A673 (cell line): ENCODE measurements around the gene TBC1D4. TPM values are rescaled to one million over a fixed set of nuclear protein-coding genes. Genes with fewer than 3 reads are reported as not detected.

ENCODE experiments used
- BruUV-seq: library from RNA; stranded (reverse); fragments of 400-500 nt; replicated peaks from 2 replicates; lab custom pipeline; 2021; lab: Mats Ljungman, UMichigan
- CTCF ChIA-PET: fragments of 300-600 bp; sonication (Branson Sonifier 250); formaldehyde crosslinking; loops from one replicate; lab custom pipeline; 2022; ENCODE audit warnings: antibody characterized with exemption; lab: Charles Lee
- POLR2A ChIA-PET: fragments of 300-600 bp; sonication (Branson Sonifier 250); formaldehyde crosslinking; loops from one replicate; lab custom pipeline; 2022; ENCODE audit warnings: antibody characterized with exemption; ENCODE audit not compliant: low non-redundant PET; lab: Charles Lee
- DNase-seq: peaks from one replicate; pipeline ENCODE4 v3.0.0-alpha.2; 2015; ENCODE audit warnings: low spot score
- H3K27ac ChIP-seq: fragments of 200-600 bp; sonication (generic); 2 replicates; pipeline ENCODE4 v1.5.1; 2016; ENCODE audit warnings: mixed run types, low read depth, mild to moderate bottlenecking, mixed read lengths, antibody characterized with exemption, low read length; ENCODE audit not compliant: poor library complexity, severe bottlenecking
- H3K27me3 ChIP-seq: fragments of 200-600 bp; sonication (generic); replicated peaks from 2 replicates; pipeline ENCODE4 v1.6.1; 2017; ENCODE audit warnings: mixed run types, low read depth, mild to moderate bottlenecking, mixed read lengths, antibody characterized with exemption, low read length; ENCODE audit not compliant: insufficient read depth, poor library complexity
- H3K36me3 ChIP-seq: fragments of 200-600 bp; sonication (generic); 2 replicates; pipeline ENCODE4 v1.6.1; 2016; ENCODE audit warnings: mixed run types, mild to moderate bottlenecking, mixed read lengths, antibody characterized with exemption, low read length; ENCODE audit not compliant: insufficient read depth, poor library complexity, severe bottlenecking
- H3K4me1 ChIP-seq: fragments of 200-600 bp; sonication (generic); 2 replicates; pipeline ENCODE4 v1.6.1; 2017; ENCODE audit warnings: mixed run types, mild to moderate bottlenecking, mixed read lengths, antibody characterized with exemption, low read length; ENCODE audit not compliant: insufficient read depth, poor library complexity, severe bottlenecking
- H3K4me3 ChIP-seq: fragments of 200-600 bp; sonication (generic); 2 replicates; pipeline ENCODE4 v1.5.1; 2016; ENCODE audit warnings: low read depth, mixed run types, mild to moderate bottlenecking, mixed read lengths, low read length; ENCODE audit not compliant: poor library complexity, severe bottlenecking
- H3K9me3 ChIP-seq: fragments of 200-600 bp; sonication (generic); 2 replicates; pipeline ENCODE4 v1.6.1; 2016; ENCODE audit warnings: mixed run types, low read depth, mild to moderate bottlenecking, mixed read lengths, antibody characterized with exemption, low read length; ENCODE audit not compliant: poor library complexity, severe bottlenecking
- EZH2 ChIP-seq: fragments of 200-600 bp; sonication (generic); IDR thresholded peaks from 2 replicates; pipeline ENCODE4 v1.6.1; 2017; ENCODE audit warnings: borderline replicate concordance, low read depth, mild to moderate bottlenecking, mixed read lengths, antibody characterized with exemption, low read length; ENCODE audit not compliant: poor library complexity, severe bottlenecking
- intact Hi-C: fragments of 100-400 bp; cut with micrococcal nuclease; formaldehyde crosslinking; loops from one replicate; pipeline ENCODE4 v1.10.0; 2022; ENCODE audit not compliant: unreplicated experiment
- total RNA-seq: library from RNA; stranded (reverse); gene quantifications from 2 replicates; pipeline ENCODE4 v1.2.3, GENCODE V29; 2021
- TF ChIP-seq, protein P1 (sequence below): fragments of 300-800, 200-600 bp; sonication (generic); conservative IDR thresholded peaks from 2 replicates; pipeline ENCODE4 v1.5.1; 2017; ENCODE audit warnings: low read depth, mild to moderate bottlenecking, antibody characterized with exemption, low read length, moderate library complexity, mixed read lengths

TBC1D4 gene
- total RNA-seq, 1 experiment from 2014 or later, result 9.8 TPM

- no TSS peak for BruUV-seq
- ChIA-PET POLR2A (no interaction called here), CTCF (interaction anchor here (0.6 kb wide), 1 partner anchor 1328 kb away, joined by 6 read pairs; no protein-coding TSS in a partner anchor)
Measured at GRCh38 chr13:75370774-75371173, 111.2 kb downstream of the TBC1D4 start.

GRCh38 chr13:75369981-75370380, 112.0 kb downstream of the TBC1D4 start:
- H3K4me3 ChIP-seq, result no peak overlapping the region

More at GRCh38 chr13:75370774-75371173, 111.2 kb downstream of the TBC1D4 start:
- intact Hi-C loops, result loop anchor here (5.0 kb wide), 1 partner anchor 112 kb away; the partner anchor contains the start of gene TBC1D4
- no peak overlapping the region for H3K4me3 ChIP-seq
- TF ChIP-seq EZH2, result no peak
- DNase-seq, result no peak
- H3K4me1 ChIP-seq, result peaks cover 7% of the 10 kb centered on the region
- no peaks in the 10 kb centered on the region for H3K27me3 ChIP-seq
- H3K36me3 ChIP-seq, result no peaks in the 10 kb centered on the region
- no peaks in the 10 kb centered on the region for H3K9me3 ChIP-seq
- H3K27ac ChIP-seq, result no peak overlapping the region

DNA sequence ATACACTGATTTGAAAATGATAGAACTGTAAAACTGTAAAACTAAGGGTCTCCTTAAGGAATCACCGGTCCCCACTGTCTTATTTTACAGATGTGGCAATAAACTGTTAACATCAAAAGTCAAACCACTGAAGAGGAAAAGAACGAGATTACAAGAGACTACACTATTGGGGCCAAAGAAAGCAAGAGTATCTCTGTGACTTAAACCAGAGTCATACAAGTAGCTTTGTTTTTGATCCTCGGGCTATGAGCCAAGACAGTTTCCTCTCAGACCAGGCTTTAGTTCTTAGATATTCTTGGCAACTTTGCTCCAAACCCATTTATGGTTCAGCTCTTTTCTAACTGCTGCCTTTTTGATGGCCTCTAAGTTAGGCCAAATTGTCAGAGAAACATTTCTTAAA, 113.8 kb downstream of the TBC1D4 start:
- no TSS peak for BruUV-seq
- intact Hi-C loops, result no loop called here
- no peak overlapping the region for H3K27ac ChIP-seq

More at GRCh38 chr13:75369981-75370380, 112.0 kb downstream of the TBC1D4 start:
- Histone ChIP-seq H3K4me1 (peaks cover 8% of the 10 kb centered on the region), H3K36me3 (no peaks in the 10 kb centered on the region), H3K27me3 (no peaks in the 10 kb centered on the region), H3K9me3 (no peaks in the 10 kb centered on the region), H3K27ac (no peak overlapping the region)
- ChIA-PET CTCF (no interaction called here), POLR2A (no interaction called here)
- no peak for DNase-seq
- intact Hi-C loops, result loop anchor here (5.0 kb wide), 1 partner anchor 112 kb away; the partner anchor contains the start of gene TBC1D4
- TF ChIP-seq EZH2, result no peak
- TF ChIP-seq, protein P1, sequence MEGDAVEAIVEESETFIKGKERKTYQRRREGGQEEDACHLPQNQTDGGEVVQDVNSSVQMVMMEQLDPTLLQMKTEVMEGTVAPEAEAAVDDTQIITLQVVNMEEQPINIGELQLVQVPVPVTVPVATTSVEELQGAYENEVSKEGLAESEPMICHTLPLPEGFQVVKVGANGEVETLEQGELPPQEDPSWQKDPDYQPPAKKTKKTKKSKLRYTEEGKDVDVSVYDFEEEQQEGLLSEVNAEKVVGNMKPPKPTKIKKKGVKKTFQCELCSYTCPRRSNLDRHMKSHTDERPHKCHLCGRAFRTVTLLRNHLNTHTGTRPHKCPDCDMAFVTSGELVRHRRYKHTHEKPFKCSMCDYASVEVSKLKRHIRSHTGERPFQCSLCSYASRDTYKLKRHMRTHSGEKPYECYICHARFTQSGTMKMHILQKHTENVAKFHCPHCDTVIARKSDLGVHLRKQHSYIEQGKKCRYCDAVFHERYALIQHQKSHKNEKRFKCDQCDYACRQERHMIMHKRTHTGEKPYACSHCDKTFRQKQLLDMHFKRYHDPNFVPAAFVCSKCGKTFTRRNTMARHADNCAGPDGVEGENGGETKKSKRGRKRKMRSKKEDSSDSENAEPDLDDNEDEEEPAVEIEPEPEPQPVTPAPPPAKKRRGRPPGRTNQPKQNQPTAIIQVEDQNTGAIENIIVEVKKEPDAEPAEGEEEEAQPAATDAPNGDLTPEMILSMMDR, result no peak
- BruUV-seq, result no TSS peak

More for the DNA sequence above, 113.8 kb downstream of the TBC1D4 start:
- Histone ChIP-seq H3K36me3 (no peaks in the 10 kb centered on the region), H3K27me3 (no peaks in the 10 kb centered on the region), H3K9me3 (no peaks in the 10 kb centered on the region), H3K4me3 (no peak overlapping the region), H3K4me1 (peaks cover 8% of the 10 kb centered on the region)
- ChIA-PET POLR2A (no interaction called here), CTCF (no interaction called here)
- peak; percentile 10 for DNase-seq
- TF ChIP-seq, protein P1, result no peak
- no peak for TF ChIP-seq EZH2
